Fibroblast of villous mesenchyme (primary cell): Measurements from ENCODE around the gene ARHGAP19. TPM values are rescaled to one million over a fixed set of nuclear protein-coding genes. Genes with fewer than 3 reads are reported as not detected.
A peak's percentile ranks its signal among the peaks of the same experiment; 100 is the strongest.

Experiments used
- DNase-seq: peaks from one replicate; pipeline ENCODE4 v3.0.0-alpha.2; 2010; ENCODE audit warnings: low read depth
- H3K4me3 ChIP-seq: 2 replicates; pipeline ENCODE4 v1.5.1; 2011; ENCODE audit warnings: low read depth, mild to moderate bottlenecking, low read length
- total RNA-seq: library from RNA; depleted of rRNA; stranded (reverse); fragments of >200 nt; gene quantifications from 2 replicates; pipeline ENCODE4 v1.2.3, GENCODE V29; 2012
- TF ChIP-seq, protein P1 (sequence below): IDR thresholded peaks from 2 replicates; pipeline ENCODE4 v1.5.1; 2012; ENCODE audit warnings: low read depth, mild to moderate bottlenecking, low read length; ENCODE audit not compliant: insufficient read depth

Gene ARHGAP19
- total RNA-seq, 1 donor: 13.4 TPM

DNA sequence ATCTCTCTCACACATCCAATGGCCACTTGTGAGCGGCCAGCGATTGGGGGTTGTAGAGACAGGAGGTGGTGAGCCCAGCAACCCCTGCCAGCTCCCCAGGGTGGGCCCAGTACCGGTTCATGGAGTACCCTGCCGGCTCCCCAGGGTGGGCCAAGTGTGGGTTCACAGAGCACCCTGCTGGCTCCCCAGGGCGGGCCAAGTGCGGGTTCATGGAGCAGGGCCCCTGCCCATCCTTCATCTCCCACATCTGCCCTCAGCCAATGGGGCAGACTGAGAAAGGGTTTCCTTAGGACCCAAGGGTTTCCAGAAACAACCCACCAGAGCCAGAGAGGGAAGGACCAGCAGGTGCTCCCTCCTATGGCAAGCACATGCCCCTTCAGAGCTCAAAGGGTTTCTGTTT, 85.3 kb downstream of the ARHGAP19 start:
- no peak overlapping the region for H3K4me3 ChIP-seq
- TF ChIP-seq, protein P1, sequence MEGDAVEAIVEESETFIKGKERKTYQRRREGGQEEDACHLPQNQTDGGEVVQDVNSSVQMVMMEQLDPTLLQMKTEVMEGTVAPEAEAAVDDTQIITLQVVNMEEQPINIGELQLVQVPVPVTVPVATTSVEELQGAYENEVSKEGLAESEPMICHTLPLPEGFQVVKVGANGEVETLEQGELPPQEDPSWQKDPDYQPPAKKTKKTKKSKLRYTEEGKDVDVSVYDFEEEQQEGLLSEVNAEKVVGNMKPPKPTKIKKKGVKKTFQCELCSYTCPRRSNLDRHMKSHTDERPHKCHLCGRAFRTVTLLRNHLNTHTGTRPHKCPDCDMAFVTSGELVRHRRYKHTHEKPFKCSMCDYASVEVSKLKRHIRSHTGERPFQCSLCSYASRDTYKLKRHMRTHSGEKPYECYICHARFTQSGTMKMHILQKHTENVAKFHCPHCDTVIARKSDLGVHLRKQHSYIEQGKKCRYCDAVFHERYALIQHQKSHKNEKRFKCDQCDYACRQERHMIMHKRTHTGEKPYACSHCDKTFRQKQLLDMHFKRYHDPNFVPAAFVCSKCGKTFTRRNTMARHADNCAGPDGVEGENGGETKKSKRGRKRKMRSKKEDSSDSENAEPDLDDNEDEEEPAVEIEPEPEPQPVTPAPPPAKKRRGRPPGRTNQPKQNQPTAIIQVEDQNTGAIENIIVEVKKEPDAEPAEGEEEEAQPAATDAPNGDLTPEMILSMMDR: no peak
- no peak for DNase-seq

DNA sequence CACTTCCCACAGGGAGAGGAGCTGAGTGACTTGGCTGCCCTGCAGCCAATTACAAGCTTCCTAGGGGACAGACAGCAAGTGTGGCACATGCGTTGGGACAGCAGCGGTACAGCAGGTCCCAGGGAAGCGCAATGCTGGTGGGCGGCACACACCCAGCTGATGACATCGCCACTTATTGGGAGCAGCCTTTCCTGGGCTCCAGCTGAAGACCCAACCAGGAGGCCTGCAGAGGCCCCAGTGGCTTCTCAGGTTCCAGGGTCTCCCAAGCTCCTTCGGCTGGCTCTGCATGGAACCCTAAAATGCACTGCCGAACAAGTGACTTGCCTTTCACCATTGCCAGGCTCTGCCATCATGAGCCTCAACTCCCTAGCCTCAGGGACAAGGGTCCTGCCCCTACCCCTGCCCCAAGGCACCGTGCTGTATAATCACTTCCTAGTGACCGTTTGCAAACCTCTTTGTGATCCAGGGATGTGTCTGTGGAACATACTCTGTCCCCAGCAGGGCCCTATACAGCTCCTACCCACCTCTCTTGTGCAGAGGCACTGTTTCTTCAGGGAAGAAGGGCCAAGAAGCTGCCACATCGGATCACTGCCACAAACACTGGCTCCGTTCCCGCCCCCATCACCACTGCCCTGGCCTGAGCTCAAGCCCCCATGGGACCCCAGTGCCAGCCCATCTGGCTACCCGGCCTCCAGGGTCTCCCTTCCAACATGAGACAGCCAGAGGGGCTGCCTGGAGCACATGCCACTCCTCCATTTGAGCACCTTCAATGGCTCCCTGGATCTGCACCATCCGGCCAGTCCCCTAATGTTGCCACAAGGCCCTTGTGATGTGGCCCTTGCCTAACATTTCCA, 87.4 kb downstream of the ARHGAP19 start:
- no peak for DNase-seq
- TF ChIP-seq, protein P1: no peak
- no peak overlapping the region for H3K4me3 ChIP-seq

DNA sequence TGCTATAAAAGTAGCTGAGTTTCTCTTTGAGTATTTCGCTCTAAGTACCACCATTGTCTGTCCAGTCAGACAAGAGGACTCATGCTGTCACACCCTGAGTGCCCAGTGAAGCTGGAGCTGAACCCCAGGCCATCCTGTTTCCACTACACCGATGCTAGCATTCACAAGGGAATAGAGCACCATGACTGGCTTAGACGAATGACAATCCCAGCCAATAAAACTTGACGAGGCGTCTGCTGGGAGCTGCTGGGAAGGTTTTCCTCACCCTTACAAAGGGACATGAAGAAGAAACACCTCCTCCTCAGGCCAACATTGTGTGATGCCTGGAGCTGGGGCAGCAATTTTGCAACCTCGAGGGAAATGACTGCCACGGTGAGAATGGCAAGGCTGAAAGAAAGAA, 89.2 kb downstream of the ARHGAP19 start:
- DNase-seq: no peak
- no peak overlapping the region for H3K4me3 ChIP-seq
- TF ChIP-seq, protein P1: no peak

DNA sequence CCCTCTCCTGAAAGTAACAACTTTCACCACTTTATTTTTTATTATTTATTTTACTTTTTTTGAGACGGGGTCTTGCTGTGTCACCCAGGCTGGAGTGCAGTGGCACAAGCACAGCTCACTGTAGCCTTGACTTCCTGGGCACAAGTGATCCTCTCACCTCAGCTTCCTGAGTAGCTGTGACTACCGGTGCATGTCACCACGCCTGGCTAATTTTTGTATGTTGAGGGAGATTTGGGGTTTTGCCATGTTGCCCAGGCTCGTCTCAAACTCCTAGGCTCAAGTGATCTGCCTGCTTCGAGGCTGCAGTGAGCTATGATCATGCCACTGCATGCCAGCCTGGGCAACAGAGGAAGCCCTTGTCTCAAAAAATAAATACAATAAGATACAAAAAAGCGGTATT, 91.8 kb downstream of the ARHGAP19 start:
- DNase-seq: no peak
- TF ChIP-seq, protein P1: no peak
- no peak overlapping the region for H3K4me3 ChIP-seq

DNA sequence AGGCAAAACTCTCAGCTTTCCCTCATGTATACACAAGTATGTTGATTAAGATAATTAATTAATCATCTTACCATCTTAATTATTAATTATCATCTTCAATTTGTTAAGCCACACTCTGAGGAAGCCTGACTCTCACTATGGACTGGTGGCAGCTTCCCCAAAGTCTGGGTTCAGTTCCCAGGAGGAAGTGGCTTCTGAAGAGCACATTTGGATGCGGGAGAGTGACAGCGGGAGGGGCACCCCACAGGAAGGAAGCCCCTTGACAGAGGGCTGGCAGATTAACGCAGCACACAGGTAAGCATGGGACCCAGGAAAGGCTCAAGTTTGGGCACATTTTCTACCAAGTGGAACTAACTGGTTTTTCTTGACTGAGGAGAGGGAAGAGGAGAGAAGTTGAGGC, 93.3 kb downstream of the ARHGAP19 start:
- no peak overlapping the region for H3K4me3 ChIP-seq
- TF ChIP-seq, protein P1: no peak
- DNase-seq: no peak

DNA sequence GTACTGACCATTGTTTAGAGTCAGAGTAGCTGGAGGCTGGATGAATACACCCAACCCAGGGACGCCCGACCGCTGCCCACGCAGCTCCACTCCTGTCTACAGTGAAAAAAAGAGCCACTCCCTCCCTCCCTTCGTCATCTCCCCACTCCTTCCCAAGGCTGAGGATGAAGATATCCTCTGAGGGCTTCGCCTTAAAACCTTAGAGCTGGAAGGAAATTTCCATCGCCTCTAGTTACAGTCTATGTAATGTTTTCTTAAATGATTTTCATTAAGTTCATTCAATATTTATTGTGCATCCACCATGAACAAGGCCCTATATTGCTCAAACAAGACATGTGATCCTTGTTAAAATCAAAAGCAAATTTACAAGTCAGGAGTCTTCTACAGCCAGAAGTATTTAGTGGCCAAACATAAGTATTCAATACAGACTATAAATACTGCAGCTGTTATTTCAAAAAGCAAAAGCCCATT, 95.4 kb downstream of the ARHGAP19 start:
- no peak overlapping the region for H3K4me3 ChIP-seq
- DNase-seq: peak; percentile 2
- TF ChIP-seq, protein P1: no peak
